GM23338 (cell line): ENCODE results near the gene IL24. TPM values are rescaled to one million over a fixed set of nuclear protein-coding genes. Genes with fewer than 3 reads are reported as not detected.

ENCODE experiments used
- ATAC-seq: fragments of 200-7000 bp; cut with Tn5 transposase; 3 replicates; pipeline ENCODE4 v1.9.1; 2020
- DNase-seq: peaks from one replicate; pipeline ENCODE4 v3.0.0-alpha.2; 2015; ENCODE audit warnings: low spot score
- H2AFZ ChIP-seq: fragments of 200-600 bp; sonication (generic); 2 replicates; pipeline ENCODE4 v1.8.0; 2016; ENCODE audit warnings: antibody characterized with exemption, mild to moderate bottlenecking, moderate library complexity
- H3F3A ChIP-seq: fragments of 200-600 bp; sonication (generic); replicated peaks from 2 replicates; pipeline ENCODE4 v1.8.0; 2017; ENCODE audit warnings: antibody characterized with exemption, mixed run types, low read depth
- H3K27ac ChIP-seq: fragments of 200-600 bp; sonication (generic); 2 replicates; pipeline ENCODE4 v1.6.1; 2016; ENCODE audit warnings: low read depth
- H3K27me3 ChIP-seq: fragments of 200-600 bp; sonication (generic); 2 replicates; pipeline ENCODE4 v1.8.0; 2016; ENCODE audit warnings: mild to moderate bottlenecking, mixed run types, moderate library complexity; ENCODE audit not compliant: insufficient read depth
- H3K36me3 ChIP-seq: fragments of 200-600 bp; sonication (generic); 2 replicates; pipeline ENCODE4 v1.8.0; 2016; ENCODE audit warnings: mild to moderate bottlenecking; ENCODE audit not compliant: insufficient read depth
- H3K4me1 ChIP-seq: fragments of 200-600 bp; sonication (generic); 2 replicates; pipeline ENCODE4 v1.8.0; 2016; ENCODE audit warnings: mild to moderate bottlenecking, moderate library complexity; ENCODE audit not compliant: insufficient read depth
- H3K4me2 ChIP-seq: fragments of 200-600 bp; sonication (generic); 2 replicates; pipeline ENCODE4 v1.7.1; 2017; ENCODE audit warnings: mixed run types
- H3K4me3 ChIP-seq: fragments of 200-600 bp; sonication (generic); 2 replicates; pipeline ENCODE4 v1.6.1; 2016; ENCODE audit warnings: mixed run types
- H3K79me2 ChIP-seq: fragments of 200-600 bp; sonication (generic); replicated peaks from 2 replicates; pipeline ENCODE4 v1.8.0; 2017; ENCODE audit warnings: mild to moderate bottlenecking; ENCODE audit not compliant: insufficient read depth
- H3K9me2 ChIP-seq: fragments of 200-600 bp; sonication (generic); 2 replicates; pipeline ENCODE4 v1.8.0; 2017; ENCODE audit not compliant: insufficient read depth
- H4K20me1 ChIP-seq: fragments of 200-600 bp; sonication (generic); replicated peaks from 2 replicates; pipeline ENCODE4 v1.8.0; 2017; ENCODE audit warnings: mild to moderate bottlenecking; ENCODE audit not compliant: insufficient read depth
- H3K27ac Mint-ChIP-seq: 2 replicates; pipeline ENCODE4 v1.8.0; 2020; ENCODE audit warnings: inconsistent platforms, mild to moderate bottlenecking, moderate library complexity, mixed read lengths
- H3K27me3 Mint-ChIP-seq: 3 replicates; pipeline ENCODE4 v1.8.0; 2022; ENCODE audit warnings: low read depth, mild to moderate bottlenecking, moderate library complexity, mixed read lengths, inconsistent platforms; ENCODE audit not compliant: insufficient read depth, poor library complexity
- H3K36me3 Mint-ChIP-seq: 3 replicates; pipeline ENCODE4 v1.8.0; 2021; ENCODE audit warnings: low read depth, mild to moderate bottlenecking, inconsistent platforms, moderate library complexity, mixed read lengths
- H3K4me1 Mint-ChIP-seq: 3 replicates; pipeline ENCODE4 v1.8.0; 2020; ENCODE audit warnings: mild to moderate bottlenecking, inconsistent platforms, mixed read lengths
- H3K4me3 Mint-ChIP-seq: 3 replicates; pipeline ENCODE4 v1.8.0; 2021; ENCODE audit warnings: moderate library complexity, mild to moderate bottlenecking, inconsistent platforms, mixed read lengths
- H3K9me3 Mint-ChIP-seq: 3 replicates; pipeline ENCODE4 v1.8.0; 2020; ENCODE audit warnings: moderate library complexity, mild to moderate bottlenecking, inconsistent platforms, mixed read lengths
- CREB1 ChIP-seq: fragments of 250-450 bp; sonication (Bioruptor Pico); IDR thresholded peaks from 2 replicates; pipeline ENCODE4 v1.5.0; 2020; ENCODE audit warnings: low read depth, mild to moderate bottlenecking, moderate library complexity
- CTCF ChIP-seq, 2 experiments: fragments of 200-600 bp in 1 of 2; sonication (generic) in 1 of 2; conservative IDR thresholded peaks; 2 replicates each; pipeline versions ENCODE4 v1.5.1 to v1.6.1; 2016 to 2017; ENCODE audit warnings: antibody characterized with exemption in 2 of 2, low read depth in 2 of 2, mild to moderate bottlenecking in 2 of 2, moderate library complexity in 1 of 2
- ETS1 ChIP-seq: IDR thresholded peaks from 2 replicates; pipeline ENCODE4 v1.6.1; 2016; ENCODE audit warnings: antibody characterized with exemption
- EZH2 ChIP-seq: fragments of 200-600 bp; sonication (generic); IDR thresholded peaks from one replicate; pipeline ENCODE4 v1.8.0; 2017; ENCODE audit warnings: antibody characterized with exemption, mild to moderate bottlenecking, low read depth; ENCODE audit not compliant: unreplicated experiment
- EZH2phosphoT487 ChIP-seq: fragments of 200-600 bp; sonication (generic); IDR thresholded peaks from one replicate; pipeline ENCODE4 v1.8.1; 2018; ENCODE audit warnings: antibody characterized with exemption; ENCODE audit not compliant: unreplicated experiment
- JUNB ChIP-seq: IDR thresholded peaks from one replicate; pipeline ENCODE4 v1.6.1; 2016; ENCODE audit warnings: antibody characterized with exemption; ENCODE audit not compliant: unreplicated experiment
- NANOG ChIP-seq: IDR thresholded peaks from 2 replicates; pipeline ENCODE4 v1.6.1; 2016; ENCODE audit warnings: antibody characterized with exemption, borderline replicate concordance
- POLR2AphosphoS5 ChIP-seq: IDR thresholded peaks from 2 replicates; pipeline ENCODE4 v1.6.1; 2016; ENCODE audit warnings: antibody characterized with exemption, low read depth
- REST ChIP-seq: IDR thresholded peaks from one replicate; pipeline ENCODE4 v1.6.1; 2018; ENCODE audit warnings: antibody characterized with exemption; ENCODE audit not compliant: unreplicated experiment
- STAT1 ChIP-seq: IDR thresholded peaks from one replicate; pipeline ENCODE4 v1.6.1; 2016; ENCODE audit warnings: antibody characterized with exemption; ENCODE audit not compliant: unreplicated experiment
- ZNF114 ChIP-seq: fragments of 250-450 bp; sonication (Bioruptor Pico); IDR thresholded peaks from 2 replicates; pipeline ENCODE4 v1.5.0; 2020; ENCODE audit warnings: mild to moderate bottlenecking, moderate library complexity
- ZNF331 ChIP-seq: fragments of 250-450 bp; sonication (Bioruptor Pico); IDR thresholded peaks from 2 replicates; pipeline ENCODE4 v1.5.0; 2020; ENCODE audit warnings: low read depth, mild to moderate bottlenecking, moderate library complexity
- ZNF462 ChIP-seq: fragments of 250-450 bp; sonication (Bioruptor Pico); IDR thresholded peaks from 2 replicates; pipeline ENCODE4 v1.5.0; 2020; ENCODE audit warnings: mild to moderate bottlenecking, moderate library complexity
- polyA plus RNA-seq: library from polyadenylated mRNA; unstranded; fragments of >200 nt; fragmentation: Nextera tagmentation; extraction: Ambion mirVana; gene quantifications from 2 replicates; pipeline ENCODE4 v1.2.1, GENCODE V29; 2016
- total RNA-seq: library from RNA; depleted of rRNA; stranded (reverse); fragments of >200 nt; shearing (Covaris generic); gene quantifications from 2 replicates; pipeline ENCODE4 v1.2.3, GENCODE V29; 2014

The IL24 gene
- total and polyA plus RNA-seq, 2 experiments from 2014 or later = not detected

GRCh38 chr1:206953126-206953525 is 55.9 kb downstream of the IL24 start:
- H3K36me3 Mint-ChIP-seq = no peaks in the 10 kb centered on the region
- Histone ChIP-seq H4K20me1 (no peaks in the 10 kb centered on the region), H3K36me3 (no peaks in the 10 kb centered on the region), H3K79me2 (no peaks in the 10 kb centered on the region), H3F3A (no peaks in the 10 kb centered on the region), H3K27ac (no peak overlapping the region), H2AFZ (no peak overlapping the region), H3K27me3 (no peaks in the 10 kb centered on the region), H3K4me2 (no peak overlapping the region), H3K9me2 (peaks cover 4% of the 10 kb centered on the region; the same call in 1 of the 2 replicates), H3K4me3 (no peak overlapping the region), H3K4me1 (no peaks in the 10 kb centered on the region)
- TF ChIP-seq EZH2 = no peak
- no peak for TF ChIP-seq POLR2AphosphoS5
- no peak for TF ChIP-seq REST
- TF ChIP-seq NANOG = no peak
- TF ChIP-seq JUNB = no peak
- no peak for TF ChIP-seq ZNF114 (CRISPR knock-in tag)
- TF ChIP-seq ZNF462 (CRISPR knock-in tag) = no peak
- TF ChIP-seq EZH2phosphoT487 = no peak
- no peak for TF ChIP-seq ZNF331 (CRISPR knock-in tag)
- TF ChIP-seq CREB1 (CRISPR knock-in tag) = no peak
- TF ChIP-seq CTCF (conservative IDR thresholded peaks at IDR 0.05; ENCODE audit: low read depth in 2 of 2) = no peak
- TF ChIP-seq STAT1 = no peak
- TF ChIP-seq ETS1 = no peak
- peaks cover 5% of the 10 kb centered on the region for H3K27me3 Mint-ChIP-seq
- no peaks in the 10 kb centered on the region for H3K9me3 Mint-ChIP-seq
- DNase-seq (no peak), ATAC-seq (no peak)
- no peak overlapping the region for H3K4me3 Mint-ChIP-seq
- no peak overlapping the region for H3K27ac Mint-ChIP-seq
- H3K4me1 Mint-ChIP-seq = no peaks in the 10 kb centered on the region
